Right renal cortex interstitium (tissue), 3 donors: ENCODE data around the gene ZNF211. TPM values are rescaled to one million over a fixed set of nuclear protein-coding genes. Genes with fewer than 3 reads are reported as not detected.
A peak's percentile ranks its signal among the peaks of the same experiment; 100 is the strongest.

Source experiments
- DNase-seq, 3 donors: peaks; one replicate each; pipeline ENCODE4 v3.0.0-alpha.2; 2013; ENCODE audit warnings: low read depth in 3 of 3, low spot score in 2 of 3
- polyA plus RNA-seq, 3 donors: library from polyadenylated mRNA; unstranded; fragments of 120-200 nt; gene quantifications; one replicate each; pipeline ENCODE4 v1.2.1, GENCODE V29; 2013; ENCODE audit not compliant: insufficient read length in 3 of 3

Gene ZNF211
- polyA plus RNA-seq: 10 to 100 TPM; 36.7 to 40.3 (median 39.5) TPM

DNA sequence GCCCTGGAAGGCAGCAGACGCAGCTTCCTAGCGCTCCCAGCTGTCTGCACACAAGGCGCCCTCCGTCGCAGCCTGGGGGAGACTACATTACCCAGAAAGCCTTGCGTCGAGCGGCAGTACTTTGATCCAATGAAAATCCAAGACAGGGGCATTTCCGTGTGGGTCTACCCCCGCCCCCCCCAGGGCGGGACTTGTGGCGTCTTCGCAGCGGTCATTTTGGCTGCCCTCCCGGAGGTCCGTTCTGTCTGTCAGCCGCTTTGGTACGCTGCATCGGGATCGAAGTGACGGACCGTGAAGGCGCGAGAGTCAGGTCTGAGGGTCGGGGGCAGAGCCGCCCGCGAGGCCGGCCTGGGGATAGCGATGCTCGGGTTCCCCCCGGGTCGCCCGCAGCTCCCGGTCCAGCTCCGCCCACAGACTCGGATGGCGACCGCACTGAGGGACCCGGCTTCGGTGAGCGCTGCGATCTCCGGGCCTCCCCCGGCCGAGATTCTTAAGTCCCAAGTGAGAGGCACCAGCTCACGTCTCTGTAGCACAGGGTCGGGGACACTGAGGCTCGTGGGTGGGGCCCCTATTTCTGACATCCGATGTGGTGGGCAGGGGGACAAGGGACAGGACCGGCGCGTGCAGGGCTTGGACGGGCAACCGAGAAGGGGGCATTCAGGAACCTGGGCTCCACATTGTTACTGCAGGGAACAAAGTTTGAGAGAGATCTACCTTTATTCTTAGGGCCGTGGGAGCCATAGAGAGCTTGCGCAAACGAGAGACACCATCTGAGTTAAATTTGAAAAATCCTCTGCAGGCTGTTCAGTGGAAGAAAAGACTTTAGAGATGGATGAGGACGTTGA lies at the start of gene ZNF211:
TSS of gene ZNF211 (plus strand) at position 182 of the 845 bp plus-strand sequence. CDS start at position 361, 179 bp downstream.
- DNase-seq: peak; percentile 83 to 96 (median 91)

DNA sequence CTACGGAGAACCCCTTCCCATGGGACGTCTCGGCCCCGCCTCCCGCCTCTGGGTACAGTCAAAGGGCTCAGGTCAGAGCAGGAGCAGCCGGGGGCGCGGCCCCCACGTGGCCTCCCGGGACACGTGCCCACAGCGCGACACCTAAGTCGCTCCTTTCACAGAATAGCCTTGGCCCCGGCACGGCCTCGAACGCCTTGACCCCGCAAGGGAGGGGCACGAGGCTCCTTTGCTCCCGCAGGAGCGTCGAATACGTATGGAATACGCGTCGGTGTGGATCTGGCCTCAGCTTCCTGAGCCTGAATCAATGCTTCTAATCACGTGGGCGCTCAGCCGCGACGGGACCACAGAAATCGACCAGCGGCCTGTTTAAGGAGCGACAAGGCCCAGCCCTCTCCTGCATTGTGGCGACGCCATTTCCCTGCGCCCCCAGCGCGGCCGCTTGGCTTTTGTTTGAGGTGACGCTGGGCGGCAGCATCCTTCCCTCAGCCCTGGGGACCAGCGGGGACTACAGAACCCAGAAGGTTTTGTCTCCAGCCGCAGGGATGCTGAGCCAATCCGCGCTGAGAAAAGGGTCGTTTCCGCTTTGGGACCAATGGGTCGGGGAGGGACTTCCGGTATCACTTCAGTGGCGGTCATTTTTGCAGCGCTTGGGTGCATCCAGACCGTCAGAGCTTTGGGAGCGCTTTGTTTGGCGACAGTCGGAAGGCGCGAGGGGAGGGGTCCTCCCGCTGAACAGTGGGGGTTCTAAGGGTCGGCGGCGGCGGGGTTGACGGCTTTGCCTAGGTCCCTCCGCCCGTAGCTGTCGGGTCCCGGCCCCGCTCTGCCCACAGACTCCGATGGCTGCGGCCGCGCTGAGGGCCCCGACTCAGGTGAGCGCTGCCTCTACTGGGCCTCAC lies 49.2 kb upstream of the ZNF211 start, which contains the start of gene ZIK1:
TSS of gene ZIK1 (plus strand) at position 625 of the 896 bp plus-strand sequence. CDS start at position 837, 212 bp downstream.
- DNase-seq: peak; percentile 85 to 93 (median 93)

DNA sequence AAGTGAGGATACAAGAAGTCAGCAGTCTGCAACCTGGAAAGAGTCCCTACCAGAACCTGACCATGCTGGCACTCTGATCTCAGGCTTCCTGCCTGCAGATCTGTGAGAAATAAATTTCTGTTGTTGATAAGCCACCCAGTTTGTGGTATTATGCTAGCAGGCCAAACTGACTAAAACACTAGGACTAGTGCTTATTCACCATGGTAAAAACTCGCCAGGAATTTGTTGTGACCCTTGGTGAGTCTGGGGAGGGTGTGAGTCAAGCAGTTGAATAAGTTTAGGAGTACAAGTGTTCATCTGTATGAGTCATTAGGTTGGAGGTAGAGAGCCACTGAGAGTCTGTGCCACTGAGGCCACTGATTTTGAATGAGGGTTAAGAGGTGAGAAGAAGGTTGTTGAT lies 45.4 kb upstream of the ZNF211 start:
- DNase-seq: no peak

DNA sequence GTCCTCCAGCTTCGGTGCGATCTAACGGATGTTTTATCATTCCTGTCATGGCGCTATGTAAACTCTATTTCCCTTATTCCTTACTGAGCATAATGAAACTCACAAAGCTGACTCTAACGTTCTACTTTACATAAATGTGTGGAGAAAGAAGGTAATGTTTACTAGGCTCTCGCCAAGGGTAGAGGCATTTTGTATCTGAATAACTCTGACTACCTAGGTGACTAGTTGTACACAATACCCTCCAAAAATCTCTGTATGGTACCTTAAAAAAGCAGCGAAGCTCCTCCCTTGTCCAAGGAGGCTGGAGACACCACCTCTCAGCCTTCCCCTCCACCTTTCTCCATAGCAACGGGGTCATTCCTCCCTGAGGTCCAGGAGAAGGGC lies 33.6 kb upstream of the ZNF211 start:
- no peak for DNase-seq

DNA sequence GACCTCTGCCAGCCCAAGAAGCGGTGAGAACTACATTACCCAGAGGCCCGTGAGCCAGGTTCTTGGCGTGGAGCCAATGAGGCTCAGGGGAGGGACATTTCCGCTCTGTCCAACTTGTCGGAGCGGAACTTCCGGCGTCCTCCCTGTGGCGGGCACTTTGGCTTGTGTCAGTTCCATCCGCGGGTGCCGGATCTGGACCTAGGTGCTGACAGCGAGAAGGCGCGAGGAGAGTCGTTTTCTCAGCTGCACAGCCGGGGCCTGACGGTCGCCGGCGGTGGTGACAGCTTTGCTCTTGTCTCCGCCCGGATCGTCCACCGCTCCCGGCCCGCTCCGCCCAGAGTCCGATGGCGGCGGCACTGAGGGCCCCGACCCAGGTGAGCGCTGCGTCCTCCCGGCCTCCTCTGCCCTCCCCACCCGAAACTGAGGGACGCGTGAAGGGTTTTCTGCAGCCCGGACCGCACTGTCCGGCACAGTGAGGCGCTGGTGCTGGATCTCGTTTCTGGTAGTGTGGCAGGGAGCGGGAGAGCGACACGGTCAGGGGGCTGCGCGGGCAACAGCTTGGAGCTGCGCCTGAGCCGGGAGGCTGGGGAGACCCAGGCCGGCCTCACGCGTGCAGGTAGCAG lies 33.1 kb upstream of the ZNF211 start, which contains the start of gene ZNF530:
TSS of gene ZNF530 (plus strand) at position 125 of the 623 bp plus-strand sequence. CDS start 4,461 bp downstream, outside the sequence.
- DNase-seq: peak; percentile 82 to 93 (median 87)

DNA sequence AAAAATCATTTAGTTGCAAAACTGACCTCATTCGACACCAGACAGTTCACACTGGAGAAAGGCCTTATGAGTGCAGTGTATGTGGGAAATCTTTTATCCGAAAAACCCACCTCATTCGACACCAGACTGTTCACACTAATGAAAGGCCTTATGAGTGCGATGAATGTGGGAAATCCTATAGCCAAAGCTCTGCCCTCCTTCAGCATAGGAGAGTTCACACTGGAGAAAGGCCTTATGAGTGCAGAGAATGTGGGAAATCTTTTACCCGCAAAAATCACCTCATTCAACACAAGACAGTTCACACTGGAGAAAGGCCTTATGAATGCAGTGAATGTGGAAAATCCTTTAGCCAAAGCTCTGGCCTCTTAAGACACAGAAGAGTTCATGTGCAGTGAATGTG lies 26.0 kb upstream of the ZNF211 start:
- no peak for DNase-seq

DNA sequence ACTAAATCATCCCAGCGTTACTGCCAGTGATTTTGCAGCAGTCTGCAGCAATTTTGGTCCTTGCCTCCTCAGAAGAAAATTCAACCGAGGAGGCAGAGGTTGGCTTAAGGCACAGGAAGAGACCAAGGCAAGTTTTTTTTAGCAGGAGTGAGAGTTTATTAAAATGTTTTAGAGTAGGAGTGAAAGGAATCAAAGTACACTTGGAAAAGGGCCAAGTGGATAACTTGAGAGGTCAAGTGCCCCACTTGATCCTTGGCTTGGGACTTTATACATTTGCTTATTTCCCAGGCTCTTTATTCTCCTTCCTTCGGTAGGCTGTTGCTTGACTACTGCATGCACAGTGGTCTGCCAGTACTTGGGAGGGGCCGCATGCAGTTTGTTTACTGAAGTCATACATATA lies 21.9 kb upstream of the ZNF211 start:
- DNase-seq: no peak

DNA sequence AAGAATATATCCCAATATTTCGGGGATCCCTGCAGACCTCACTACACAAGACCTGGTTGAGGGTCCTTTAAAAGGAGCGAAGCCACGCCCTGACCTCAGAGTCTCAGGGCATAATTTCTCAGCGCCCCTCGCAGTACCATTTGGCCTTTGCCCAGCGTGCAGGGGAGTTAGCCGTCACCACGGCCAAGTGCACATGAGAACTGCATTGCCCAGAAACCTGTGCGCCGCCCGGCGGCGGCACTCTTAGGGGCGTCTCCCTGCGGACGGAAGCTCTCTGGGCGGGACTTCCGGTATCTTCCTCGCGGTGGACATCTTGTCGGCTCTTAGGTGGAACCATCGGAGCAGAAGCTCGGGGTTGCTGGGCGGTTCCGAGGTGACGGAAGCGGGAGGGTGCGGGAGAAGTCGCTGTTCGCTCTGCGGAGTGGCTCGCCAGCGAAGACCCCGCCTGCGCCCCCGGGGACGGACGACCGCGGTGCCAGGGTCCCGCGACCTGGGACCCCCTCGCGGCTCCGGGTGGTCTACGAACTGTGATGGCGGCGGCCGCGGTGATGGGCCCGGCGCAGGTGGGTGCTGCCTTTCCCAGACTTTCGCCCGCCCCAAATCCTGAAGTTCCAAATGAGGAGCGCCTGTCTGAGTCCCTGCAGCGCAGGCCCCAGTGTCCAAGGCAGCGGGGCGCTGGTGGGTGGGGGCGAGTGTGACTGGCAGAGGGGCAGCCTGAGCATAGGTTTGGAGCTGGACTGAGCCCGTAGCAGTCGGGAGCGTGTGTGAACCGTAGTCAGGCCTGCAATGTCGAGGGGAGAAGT lies 18.8 kb upstream of the ZNF211 start, which contains the start of gene ZNF134:
TSS of gene ZNF134 (plus strand) at position 302 of the 803 bp plus-strand sequence. CDS start 5,227 bp downstream, outside the sequence.
- peak; percentile 83 to 91 (median 89) for DNase-seq

DNA sequence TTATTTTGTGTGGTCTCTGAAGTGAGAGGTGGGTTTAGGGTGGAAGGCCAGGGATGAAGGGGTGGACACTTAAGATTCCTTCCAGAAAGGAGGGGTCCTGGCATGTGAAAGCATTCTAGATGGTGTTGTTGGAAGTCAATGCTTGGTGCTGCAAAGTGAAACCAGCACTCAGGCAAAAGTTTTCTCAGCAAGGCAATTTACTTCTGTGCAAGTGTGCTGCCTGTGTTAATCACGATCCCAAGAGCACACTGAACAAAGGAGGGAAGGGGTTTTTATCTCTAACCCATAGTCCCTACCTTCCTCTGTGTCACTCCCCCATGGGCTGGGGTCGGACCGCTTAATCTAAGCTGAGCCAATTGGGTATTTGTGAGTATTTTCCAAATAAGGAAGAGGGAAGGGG lies 17.6 kb upstream of the ZNF211 start:
- DNase-seq: no peak

DNA sequence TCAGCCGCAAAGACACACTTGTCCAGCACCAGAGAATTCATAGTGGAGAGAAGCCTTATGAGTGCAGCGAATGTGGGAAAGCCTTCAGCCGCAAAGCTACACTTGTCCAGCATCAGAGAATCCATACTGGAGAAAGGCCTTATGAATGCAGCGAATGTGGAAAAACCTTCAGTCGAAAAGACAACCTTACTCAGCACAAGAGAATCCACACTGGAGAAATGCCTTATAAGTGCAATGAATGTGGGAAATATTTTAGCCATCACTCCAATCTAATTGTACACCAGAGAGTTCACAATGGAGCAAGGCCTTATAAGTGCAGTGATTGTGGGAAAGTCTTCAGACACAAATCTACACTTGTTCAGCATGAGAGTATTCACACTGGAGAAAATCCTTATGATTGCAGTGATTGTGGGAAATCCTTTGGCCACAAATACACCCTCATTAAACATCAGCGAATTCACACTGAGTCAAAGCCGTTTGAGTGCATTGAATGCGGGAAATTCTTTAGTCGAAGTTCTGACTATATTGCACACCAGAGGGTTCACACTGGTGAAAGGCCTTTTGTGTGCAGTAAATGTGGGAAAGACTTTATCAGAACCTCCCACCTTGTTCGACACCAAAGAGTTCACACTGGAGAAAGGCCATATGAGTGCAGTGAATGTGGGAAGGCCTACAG lies 12.2 kb upstream of the ZNF211 start:
- DNase-seq: no peak

DNA sequence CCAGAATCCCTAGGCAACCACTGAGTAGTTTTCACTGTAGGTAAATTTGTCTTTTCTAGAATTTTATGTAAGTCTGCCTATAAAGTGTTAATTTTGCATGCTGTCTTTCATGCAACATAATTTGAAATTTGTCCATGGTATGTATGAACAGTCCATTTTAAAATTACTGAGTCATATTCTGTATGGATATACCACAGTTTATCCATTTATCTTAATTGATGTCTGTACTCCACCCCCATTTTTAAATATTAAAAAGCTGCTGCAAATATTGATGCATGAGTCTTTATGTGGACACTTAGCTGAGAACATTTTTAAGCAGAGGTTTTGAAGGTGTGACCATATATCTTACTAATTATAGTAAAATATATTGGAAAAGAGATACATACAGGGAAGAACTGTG lies 9.9 kb upstream of the ZNF211 start:
- no peak for DNase-seq

DNA sequence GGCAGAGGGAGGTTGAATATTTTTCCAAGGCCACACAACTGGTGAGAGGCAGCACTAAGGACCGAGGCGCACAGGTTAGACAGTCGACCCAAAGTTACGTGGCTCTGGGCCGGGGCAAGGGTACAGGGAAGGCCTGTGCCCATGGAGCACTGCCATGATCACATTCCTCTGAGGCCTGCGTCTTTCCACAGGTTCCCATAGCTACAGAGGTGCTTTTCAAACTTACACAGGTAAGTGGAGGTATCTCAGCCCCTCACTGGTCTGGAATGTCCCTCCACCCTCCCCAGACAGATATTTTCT lies 814 bp downstream of the ZNF211 start:
- DNase-seq: no peak

DNA sequence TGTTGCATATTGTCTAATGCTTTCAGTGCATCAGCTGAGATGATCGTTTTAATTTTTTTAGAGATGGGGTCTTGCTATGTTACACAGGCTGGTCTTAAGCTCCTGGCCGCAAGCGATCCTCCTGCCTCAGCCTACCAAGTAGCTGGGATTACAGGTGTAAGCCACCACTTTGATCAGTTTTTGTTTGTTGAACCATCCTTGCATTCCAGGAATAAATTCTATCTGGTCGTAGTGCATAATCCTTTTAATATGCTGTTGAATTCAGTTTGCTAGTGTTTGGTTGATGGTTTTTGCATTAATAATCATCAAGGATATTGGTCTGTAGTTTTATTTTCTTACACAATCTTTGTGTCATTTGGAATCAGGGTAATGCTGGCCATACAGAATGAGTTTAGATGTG lies 4.4 kb downstream of the ZNF211 start:
- DNase-seq: no peak

DNA sequence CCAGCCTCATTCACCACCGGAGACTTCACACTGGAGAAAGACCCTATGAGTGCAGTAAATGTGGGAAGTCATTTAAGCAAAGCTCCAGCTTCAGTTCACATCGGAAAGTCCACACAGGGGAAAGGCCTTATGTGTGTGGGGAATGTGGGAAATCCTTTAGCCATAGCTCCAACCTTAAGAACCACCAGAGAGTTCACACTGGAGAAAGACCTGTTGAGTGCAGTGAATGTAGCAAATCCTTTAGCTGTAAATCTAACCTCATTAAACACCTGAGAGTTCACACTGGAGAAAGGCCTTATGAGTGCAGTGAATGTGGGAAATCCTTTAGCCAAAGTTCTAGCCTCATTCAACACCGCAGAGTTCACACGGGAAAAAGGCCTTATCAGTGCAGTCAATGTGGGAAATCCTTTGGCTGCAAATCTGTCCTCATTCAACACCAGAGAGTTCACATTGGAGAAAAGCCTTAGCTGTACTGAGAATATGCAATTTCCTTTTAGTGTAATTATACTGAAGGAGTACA lies 8.8 kb downstream of the ZNF211 start:
- DNase-seq: no peak

DNA sequence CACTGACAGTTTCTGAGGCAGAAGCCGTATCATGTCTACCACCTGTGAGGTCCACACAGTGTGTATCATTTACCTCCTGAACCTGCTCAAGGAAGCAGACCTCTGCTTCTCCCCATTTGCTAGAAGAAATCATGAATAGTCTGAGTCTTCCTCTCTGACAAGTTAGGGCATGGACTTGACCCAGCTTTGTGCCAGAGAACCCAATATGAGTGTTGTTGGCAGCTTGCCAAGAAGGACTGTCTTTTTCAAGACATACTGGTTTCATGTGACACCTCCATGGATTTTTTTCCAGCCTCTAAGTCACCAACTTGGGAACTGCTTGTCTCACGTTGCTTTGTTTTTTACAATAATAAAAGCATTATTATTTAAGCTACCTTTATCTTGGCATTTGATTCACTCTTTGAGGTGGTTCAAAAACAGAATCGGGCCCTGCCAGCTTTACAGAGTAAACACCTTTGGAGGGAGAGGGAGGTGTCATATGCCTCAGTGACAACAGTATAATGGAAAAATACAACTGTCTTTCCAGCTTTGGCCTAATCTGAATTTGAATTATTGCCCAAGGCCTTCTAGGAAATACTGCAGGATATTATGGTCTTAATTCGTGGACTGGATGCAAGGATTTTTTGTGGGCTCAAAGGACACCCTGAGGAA lies 9.6 kb downstream of the ZNF211 start:
- DNase-seq: no peak

DNA sequence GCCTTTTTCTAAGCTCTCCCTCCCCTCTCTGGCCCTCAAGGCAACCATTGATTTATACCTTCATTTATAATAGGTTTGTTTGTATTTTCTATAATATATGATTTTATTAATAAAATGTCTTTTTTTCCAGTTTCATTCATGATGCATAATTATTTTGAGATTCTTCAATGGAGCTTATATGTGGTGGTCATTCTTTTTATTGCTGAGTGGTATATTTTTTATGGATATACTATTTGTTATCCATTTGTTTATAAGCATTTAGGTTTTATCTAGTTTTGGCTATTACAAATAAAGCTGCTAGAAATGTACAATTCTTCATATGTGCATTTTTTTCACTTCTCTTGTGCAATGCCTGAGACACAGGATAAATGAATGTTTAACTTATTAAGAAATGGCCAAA lies 10.8 kb downstream of the ZNF211 start:
- no peak for DNase-seq

DNA sequence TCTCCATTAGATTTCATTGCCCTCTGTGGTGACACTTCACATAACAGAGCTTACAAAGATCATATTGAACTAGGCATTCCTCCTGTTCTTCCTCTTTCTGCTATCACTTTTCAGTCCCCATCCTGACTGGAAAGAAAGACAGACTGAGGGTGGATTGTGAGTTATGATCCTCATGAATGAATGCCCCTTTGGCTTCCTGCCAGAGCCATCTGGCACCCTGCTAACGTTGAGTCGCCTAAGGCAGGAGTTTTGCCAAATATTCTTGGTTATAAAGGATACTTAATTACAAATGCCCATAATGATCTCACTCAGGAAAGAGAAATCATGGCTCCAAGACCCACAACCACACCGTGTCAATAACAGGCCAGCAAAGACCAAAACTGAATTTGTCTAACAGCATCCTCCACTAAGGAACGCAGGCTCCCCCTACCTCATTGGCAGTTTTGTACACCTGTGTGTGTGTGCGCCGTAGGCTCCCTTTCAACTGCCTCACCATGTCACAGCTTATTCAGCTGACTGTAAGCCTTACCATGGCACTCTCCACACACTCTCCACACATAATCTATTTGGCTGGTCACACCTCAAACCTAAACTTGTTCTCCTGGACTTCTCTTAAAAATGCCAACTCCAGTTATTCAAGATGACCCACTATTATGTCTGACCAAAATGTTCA lies 15.5 kb downstream of the ZNF211 start:
- no peak for DNase-seq

DNA sequence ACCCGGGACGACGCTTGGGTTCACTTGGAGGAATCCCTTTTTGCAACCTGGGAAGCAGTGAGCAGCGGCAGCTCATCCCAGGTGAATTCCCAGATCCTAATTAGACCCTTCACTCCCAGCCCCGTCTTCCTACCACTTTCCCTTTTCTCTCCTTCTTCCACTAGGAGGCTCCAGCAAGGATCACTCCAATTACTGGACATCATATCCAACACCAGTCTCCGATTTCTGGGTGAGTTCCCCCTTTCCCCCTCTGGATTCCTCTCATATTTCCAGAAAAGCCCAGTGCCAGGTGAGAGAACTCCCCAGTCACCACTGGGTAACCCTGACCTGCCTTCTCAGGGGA lies 18.7 kb downstream of the ZNF211 start:
- no peak for DNase-seq
